LNCAP (cell line): ENCODE results near the gene UFSP1.

Experiments
- TF ChIP-seq, protein P1 (sequence below): fragments of 450-650 bp; IDR thresholded peaks from 2 replicates; pipeline ENCODE4 v1.5.1; 2017; ENCODE audit warnings: mild to moderate bottlenecking

UFSP1 gene

DNA sequence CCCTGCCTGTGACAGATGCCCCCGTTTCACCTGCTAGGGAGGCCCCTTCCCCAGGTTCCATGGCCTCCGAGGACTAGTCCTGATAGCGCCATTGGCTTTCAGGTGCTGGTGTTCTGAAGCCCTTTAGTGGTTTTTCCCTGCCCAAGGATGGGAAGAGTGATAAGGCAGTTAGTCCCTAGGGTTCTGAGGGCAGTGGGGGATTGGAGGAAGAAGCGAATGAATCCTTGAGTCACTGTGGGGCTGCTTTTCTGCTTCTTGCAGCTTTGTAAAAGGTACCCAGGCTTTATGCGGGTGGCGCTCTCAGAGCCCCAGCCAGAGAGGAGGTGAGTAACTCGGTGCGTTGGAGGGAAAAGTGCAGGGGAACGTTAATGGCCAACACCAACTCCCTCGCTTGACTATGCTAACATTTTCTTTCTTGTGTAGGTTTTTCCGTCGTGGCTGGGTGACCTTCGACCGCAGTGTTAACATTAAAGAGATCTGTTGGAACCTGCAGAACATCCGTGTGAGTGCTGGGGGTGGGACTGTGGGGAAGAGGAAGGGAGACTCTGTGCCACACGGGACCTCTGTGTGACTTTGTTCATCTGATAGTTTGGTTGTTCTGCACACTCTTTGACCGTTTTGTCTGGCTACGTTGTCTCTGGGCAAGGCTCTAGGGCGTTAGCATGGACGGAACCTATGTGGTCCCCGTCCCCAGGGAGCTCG lies 3.9 kb downstream of the UFSP1 start:
- TF ChIP-seq, protein P1, sequence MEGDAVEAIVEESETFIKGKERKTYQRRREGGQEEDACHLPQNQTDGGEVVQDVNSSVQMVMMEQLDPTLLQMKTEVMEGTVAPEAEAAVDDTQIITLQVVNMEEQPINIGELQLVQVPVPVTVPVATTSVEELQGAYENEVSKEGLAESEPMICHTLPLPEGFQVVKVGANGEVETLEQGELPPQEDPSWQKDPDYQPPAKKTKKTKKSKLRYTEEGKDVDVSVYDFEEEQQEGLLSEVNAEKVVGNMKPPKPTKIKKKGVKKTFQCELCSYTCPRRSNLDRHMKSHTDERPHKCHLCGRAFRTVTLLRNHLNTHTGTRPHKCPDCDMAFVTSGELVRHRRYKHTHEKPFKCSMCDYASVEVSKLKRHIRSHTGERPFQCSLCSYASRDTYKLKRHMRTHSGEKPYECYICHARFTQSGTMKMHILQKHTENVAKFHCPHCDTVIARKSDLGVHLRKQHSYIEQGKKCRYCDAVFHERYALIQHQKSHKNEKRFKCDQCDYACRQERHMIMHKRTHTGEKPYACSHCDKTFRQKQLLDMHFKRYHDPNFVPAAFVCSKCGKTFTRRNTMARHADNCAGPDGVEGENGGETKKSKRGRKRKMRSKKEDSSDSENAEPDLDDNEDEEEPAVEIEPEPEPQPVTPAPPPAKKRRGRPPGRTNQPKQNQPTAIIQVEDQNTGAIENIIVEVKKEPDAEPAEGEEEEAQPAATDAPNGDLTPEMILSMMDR = no peak

DNA sequence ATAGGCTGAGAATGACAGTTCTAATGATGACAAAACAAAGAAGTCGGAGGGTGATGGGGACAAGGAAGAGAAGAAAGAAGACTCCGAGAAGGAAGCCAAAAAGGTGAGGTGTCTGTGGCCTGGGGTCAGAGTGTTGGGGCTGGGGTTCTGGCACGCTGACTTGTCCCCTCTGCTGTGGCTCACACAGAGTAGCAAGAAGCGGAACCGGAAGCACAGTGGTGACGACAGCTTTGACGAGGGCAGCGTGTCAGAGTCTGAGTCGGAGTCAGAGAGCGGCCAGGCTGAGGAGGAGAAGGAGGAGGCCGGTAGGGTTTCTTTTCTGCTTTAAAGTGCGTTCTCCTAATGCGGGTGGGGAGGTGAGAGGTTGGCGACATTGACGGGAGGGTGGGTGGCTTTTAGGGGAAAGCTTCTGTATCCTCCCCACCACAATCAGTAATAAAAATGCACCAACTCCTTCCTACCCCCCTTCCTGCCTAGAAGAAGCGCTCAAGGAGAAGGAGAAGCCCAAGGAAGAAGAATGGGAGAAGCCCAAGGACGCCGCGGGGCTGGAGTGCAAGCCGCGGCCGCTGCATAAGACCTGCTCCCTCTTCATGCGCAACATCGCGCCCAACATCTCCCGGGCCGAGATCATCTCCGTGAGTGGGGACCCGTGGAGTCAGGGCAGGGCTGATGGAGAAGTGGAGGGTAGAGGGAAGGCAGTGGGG lies 4.6 kb downstream of the UFSP1 start:
- TF ChIP-seq, protein P1 = no peak

DNA sequence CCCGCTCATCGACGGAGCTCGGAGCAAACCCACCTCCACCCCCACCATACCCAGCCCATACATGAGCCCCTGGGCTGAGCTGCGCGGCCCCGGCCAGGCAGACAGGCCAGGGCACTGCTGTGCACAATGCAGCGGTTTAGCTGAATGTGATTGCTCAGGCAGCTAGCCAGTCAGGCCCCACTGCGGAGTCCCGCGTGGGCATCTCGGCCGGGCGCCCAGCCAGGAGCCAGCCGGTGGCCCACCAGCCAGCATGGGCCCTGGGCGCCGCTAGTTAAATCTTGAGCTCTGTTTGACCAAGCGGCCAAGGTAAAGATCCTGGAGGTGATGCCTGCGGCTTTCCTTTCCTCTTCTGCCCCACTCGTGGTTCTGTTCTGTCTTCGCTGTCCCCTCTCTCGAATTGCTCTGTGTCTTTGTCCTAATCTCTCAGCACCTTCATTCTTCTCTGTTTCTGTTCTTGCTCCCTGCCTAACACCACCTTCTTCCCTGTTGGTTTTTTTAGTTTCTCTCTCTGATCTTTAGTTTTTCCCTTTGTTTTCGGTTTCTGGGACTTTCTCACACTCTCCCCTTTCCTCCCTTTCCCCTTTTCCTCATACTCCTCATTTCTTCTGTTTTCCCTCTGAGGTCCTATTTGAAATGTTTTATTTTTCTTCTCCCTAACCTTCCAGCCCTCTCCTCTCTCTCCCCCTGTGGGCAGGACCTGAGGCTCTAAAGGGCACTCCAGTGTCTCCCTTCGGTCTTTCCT lies 6.6 kb downstream of the UFSP1 start:
- TF ChIP-seq, protein P1 = no peak

DNA sequence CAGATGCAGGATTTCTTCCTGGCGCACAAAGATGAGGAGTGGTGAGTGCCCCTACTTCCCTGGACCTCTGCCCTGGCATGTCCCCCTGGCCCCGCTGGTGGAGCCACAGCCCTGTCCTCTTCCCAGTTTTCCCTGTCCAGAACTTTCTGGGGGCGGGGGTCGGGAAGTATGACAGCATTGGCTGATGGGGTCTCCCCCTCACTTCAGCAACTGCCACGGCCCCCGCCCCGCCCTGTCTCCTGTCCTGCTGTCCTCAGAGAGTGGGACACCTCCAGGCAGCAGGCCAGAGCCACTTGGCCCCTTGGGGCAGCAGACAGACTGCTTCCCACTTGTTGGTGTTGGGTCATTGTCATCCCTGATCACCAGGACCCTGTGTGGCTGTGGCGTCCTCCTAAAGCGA lies 7.3 kb downstream of the UFSP1 start:
- TF ChIP-seq, protein P1 = no peak

DNA sequence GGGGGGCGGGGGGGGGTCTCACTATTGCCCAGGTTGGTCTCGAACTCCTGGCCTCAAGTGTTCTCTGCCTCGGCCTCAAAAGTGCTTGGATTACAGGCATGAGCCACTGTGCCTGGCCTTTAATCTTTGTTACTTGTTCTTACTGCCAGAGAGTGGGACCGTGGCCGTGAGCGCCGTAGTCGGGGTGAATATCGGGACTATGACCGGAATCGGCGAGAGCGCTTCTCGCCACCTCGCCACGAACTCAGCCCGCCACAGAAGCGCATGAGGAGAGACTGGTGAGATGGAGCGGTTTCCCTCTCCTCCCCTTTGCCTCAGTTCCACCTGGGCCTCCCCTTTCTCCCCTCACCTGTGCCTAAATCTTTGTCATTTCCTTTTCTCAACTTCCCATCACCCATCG lies 8.4 kb downstream of the UFSP1 start:
- TF ChIP-seq, protein P1 = no peak

DNA sequence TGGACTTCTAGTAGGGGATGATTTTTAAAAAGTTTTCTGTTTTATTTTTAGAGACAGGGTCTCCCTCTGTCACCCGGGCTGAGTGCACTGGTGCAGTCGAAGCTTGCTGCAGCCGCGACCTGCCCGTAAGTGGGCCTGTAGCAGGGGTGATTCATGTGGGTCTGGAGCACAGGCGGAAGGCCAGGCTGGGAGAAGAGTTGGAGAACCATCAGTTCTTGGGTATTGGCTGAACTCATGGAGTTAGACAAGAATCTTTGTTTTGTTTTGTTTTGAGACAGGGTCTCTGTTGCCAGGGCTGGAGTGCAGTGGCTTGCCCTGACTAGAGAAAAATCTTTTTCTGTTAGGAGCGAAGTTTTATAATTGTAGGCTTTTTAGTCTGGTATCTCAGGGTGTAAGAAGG lies 8.9 kb downstream of the UFSP1 start:
- TF ChIP-seq, protein P1 = no peak

DNA sequence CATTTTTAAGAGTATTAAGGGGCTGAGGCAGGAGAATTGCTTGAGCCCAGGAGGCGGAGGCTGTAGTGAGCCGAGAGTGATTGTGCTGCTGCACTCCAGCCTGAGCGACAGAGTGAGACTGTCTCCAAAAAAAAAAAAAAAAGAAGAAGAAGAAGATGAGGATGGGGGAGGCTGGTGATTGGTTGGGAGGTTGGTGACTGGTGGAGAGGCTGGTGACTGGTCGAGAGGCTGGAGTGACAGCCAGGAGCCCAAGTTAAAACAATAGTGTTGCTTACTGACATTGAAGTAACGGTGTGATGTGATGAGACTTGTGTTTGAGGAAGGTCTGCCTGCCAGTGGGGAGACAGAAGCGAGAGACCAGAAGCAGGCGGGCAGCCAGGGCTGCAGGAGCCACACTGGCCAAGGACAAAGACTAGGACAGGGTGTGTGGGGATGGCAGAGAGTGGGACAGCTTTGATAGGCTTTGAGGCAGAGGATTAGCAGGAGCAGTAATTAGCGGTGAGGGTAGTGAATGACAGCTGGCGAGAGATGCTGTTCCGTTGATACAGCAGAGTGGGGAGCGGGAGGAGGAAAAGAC lies 9.7 kb downstream of the UFSP1 start:
- TF ChIP-seq, protein P1 = no peak
